ENCODE results near the gene PDLIM1. TPM values are rescaled to one million over a fixed set of nuclear protein-coding genes. Genes with fewer than 3 reads are reported as not detected.

The PDLIM1 gene
- total and polyA plus RNA-seq, 2 experiments from 2014 or later = 111 to 233 TPM

- H3K27ac ChIP-seq (ENCODE audit: low read depth) = no peak overlapping the region
- ATAC-seq = no peak
- Mint-ChIP-seq H3K36me3 (ENCODE audit: low read depth) (peaks cover 14% of the 10 kb centered on the region), H3K4me3 (no peak overlapping the region), H3K27ac (peak overlapping the region; percentile 79; the same call in 1 of the 2 replicates), H3K4me1 (peaks cover 7% of the 10 kb centered on the region), H3K27me3 (ENCODE audit: insufficient read depth, low read depth, poor library complexity) (peaks cover 6% of the 10 kb centered on the region), H3K9me3 (no peaks in the 10 kb centered on the region)
- H3K36me3 ChIP-seq (ENCODE audit: insufficient read depth) = no peaks in the 10 kb centered on the region
- H4K20me1 ChIP-seq (replicated peaks; ENCODE audit: insufficient read depth) = no peaks in the 10 kb centered on the region
- H3K27me3 ChIP-seq (ENCODE audit: insufficient read depth) = no peaks in the 10 kb centered on the region
- no peaks in the 10 kb centered on the region for H3K79me2 ChIP-seq (replicated peaks; ENCODE audit: insufficient read depth)
- 0 out of 2 replicates have a peak, but pooled peaks cover 3% of the 10 kb centered on the region for H3F3A ChIP-seq (replicated peaks; ENCODE audit: low read depth)
- peaks cover 8% of the 10 kb centered on the region; the same call in 1 of the 2 replicates for H3K4me1 ChIP-seq (ENCODE audit: insufficient read depth)
- H2AFZ ChIP-seq = no peak overlapping the region
- H3K9me2 ChIP-seq (ENCODE audit: insufficient read depth) = no peaks in the 10 kb centered on the region
- H3K4me2 ChIP-seq = no peak overlapping the region
- H3K4me3 ChIP-seq = no peak overlapping the region
- TF ChIP-seq JUNB (IDR thresholded peaks at IDR 0.05; ENCODE audit: unreplicated experiment) (no peak), ZNF331 (CRISPR knock-in tag; IDR thresholded peaks at IDR 0.05; ENCODE audit: low read depth) (no peak), POLR2AphosphoS5 (IDR thresholded peaks at IDR 0.05; ENCODE audit: low read depth) (no peak)
- no peak for DNase-seq (ENCODE audit: low spot score)
These were observed 44.0 kb upstream of the PDLIM1 start for GRCh38 chr10:95334805-95335144.

- Histone ChIP-seq H3K27ac (ENCODE audit: low read depth) (0 out of 2 replicates have a peak overlapping the region, but pooled peaks have one; percentile 26), H3K79me2 (replicated peaks; ENCODE audit: insufficient read depth) (no peaks in the 10 kb centered on the region), H3K27me3 (ENCODE audit: insufficient read depth) (no peaks in the 10 kb centered on the region), H2AFZ (no peak overlapping the region), H3K9me2 (ENCODE audit: insufficient read depth) (no peaks in the 10 kb centered on the region), H3K36me3 (ENCODE audit: insufficient read depth) (no peaks in the 10 kb centered on the region), H3K4me2 (no peak overlapping the region), H3K4me3 (no peak overlapping the region), H4K20me1 (replicated peaks; ENCODE audit: insufficient read depth) (no peaks in the 10 kb centered on the region), H3K4me1 (ENCODE audit: insufficient read depth) (peaks cover 8% of the 10 kb centered on the region; the same call in 1 of the 2 replicates), H3F3A (replicated peaks; ENCODE audit: low read depth) (0 out of 2 replicates have a peak, but pooled peaks cover 3% of the 10 kb centered on the region)
- H3K4me3 Mint-ChIP-seq = no peak overlapping the region
- H3K27me3 Mint-ChIP-seq (ENCODE audit: insufficient read depth, low read depth, poor library complexity) = peaks cover 6% of the 10 kb centered on the region
- H3K9me3 Mint-ChIP-seq = no peaks in the 10 kb centered on the region
- peaks cover 7% of the 10 kb centered on the region for H3K4me1 Mint-ChIP-seq
- ATAC-seq (no peak), DNase-seq (ENCODE audit: low spot score) (no peak)
- H3K27ac Mint-ChIP-seq = no peak overlapping the region; the same call in 1 of the 2 replicates
- H3K36me3 Mint-ChIP-seq (ENCODE audit: low read depth) = peaks cover 14% of the 10 kb centered on the region
- TF ChIP-seq CTCF (conservative IDR thresholded peaks at IDR 0.05; ENCODE audit: low read depth in 2 of 2) = no peak
- no peak for TF ChIP-seq NANOG (IDR thresholded peaks at IDR 0.05; ENCODE audit: borderline replicate concordance)
- no peak for TF ChIP-seq REST (IDR thresholded peaks at IDR 0.05; ENCODE audit: unreplicated experiment)
- TF ChIP-seq ZNF331 (CRISPR knock-in tag; IDR thresholded peaks at IDR 0.05; ENCODE audit: low read depth) = no peak
- no peak for TF ChIP-seq STAT1 (IDR thresholded peaks at IDR 0.05; ENCODE audit: unreplicated experiment)
- no peak for TF ChIP-seq POLR2AphosphoS5 (IDR thresholded peaks at IDR 0.05; ENCODE audit: low read depth)
- TF ChIP-seq ZNF114 (CRISPR knock-in tag; IDR thresholded peaks at IDR 0.05) = no peak
- TF ChIP-seq EZH2phosphoT487 (IDR thresholded peaks at IDR 0.05; ENCODE audit: unreplicated experiment) = no peak
- no peak for TF ChIP-seq CREB1 (CRISPR knock-in tag; IDR thresholded peaks at IDR 0.05; ENCODE audit: low read depth)
- no peak for TF ChIP-seq EZH2 (IDR thresholded peaks at IDR 0.05; ENCODE audit: low read depth, unreplicated experiment)
- no peak for TF ChIP-seq ETS1 (IDR thresholded peaks at IDR 0.05)
These were observed 43.4 kb upstream of the PDLIM1 start for GRCh38 chr10:95333997-95334804.
